Frontal cortex (tissue), 4 donors: Measurements from ENCODE around the gene SLC3A2. TPM values are rescaled to one million over a fixed set of nuclear protein-coding genes. Genes with fewer than 3 reads are reported as not detected.

Experiments used
- DNase-seq, 2 donors: peaks; one replicate each; pipeline ENCODE4 v3.0.0; 2012; ENCODE audit warnings: low spot score in 2 of 2
- FAIRE-seq: peaks from 2 replicates; lab custom pipeline; 2012; peaks lifted over from hg19 to GRCh38; lab: Jason Lieb, UNC
- total RNA-seq: library from RNA; depleted of rRNA; stranded (reverse); fragments of >200 nt; gene quantifications from one replicate; pipeline ENCODE4 v1.2.3, GENCODE V29; 2014
- donor health status: control.
- donor health status: control.
- donor health status: control.

The SLC3A2 gene
- total RNA-seq, 1 donor from 2014 or later: 109 TPM

- DNase-seq (peak; percentile 62 to 80), FAIRE-seq (no peak)
Observed at GRCh38 chr11:62905927-62906531, 25.3 kb downstream of the SLC3A2 start.

- FAIRE-seq (no peak), DNase-seq (no peak)
Observed at GRCh38 chr11:62908468-62909072, 27.9 kb downstream of the SLC3A2 start.

DNA sequence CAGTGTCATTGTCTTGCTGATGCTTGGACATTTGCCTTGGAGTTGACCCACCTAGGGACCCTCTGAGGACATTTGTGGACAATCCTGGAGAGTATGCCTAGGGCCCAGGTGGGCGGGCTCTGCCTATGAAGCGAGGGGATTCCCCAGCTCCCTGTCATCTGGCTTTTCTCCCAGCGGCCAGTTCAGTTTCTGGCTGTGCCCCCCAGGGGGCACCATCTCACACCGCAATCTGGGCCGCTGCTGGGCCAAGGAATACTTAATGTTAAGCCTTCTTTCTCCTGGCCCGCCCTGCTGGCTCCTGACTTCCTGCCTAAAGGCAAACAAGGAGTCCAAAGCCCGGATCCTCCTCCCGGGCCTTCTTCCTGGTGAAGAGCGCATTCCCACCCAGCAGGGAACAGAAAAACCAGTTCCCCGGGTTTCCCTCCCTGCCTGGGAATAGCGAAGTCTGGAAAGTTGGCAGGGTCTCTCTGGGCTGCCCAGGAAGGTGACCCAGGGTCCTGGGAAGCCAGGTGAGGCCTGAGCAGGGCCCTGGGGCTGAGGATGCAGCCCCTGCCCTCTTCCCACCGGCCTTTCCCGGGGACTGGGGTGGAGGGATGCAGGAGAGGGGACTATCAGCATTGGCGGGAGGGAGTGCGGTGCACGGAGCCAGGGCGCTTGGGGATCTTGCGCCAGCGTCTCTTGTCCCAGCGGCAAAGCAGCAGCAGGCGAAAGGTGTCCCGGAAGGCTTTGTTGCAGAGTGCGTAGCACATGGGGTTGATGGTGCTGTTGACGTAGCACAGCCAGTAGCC, 28.6 kb downstream of the SLC3A2 start:
- DNase-seq (peak in 1 of 2 donors; percentile 78), FAIRE-seq (no peak)

GRCh38 chr11:62910141-62910882, 29.6 kb downstream of the SLC3A2 start:
- FAIRE-seq (no peak), DNase-seq (no peak)

GRCh38 chr11:62911137-62912130, 30.7 kb downstream of the SLC3A2 start:
- DNase-seq: no peak
- no peak for FAIRE-seq

- DNase-seq (no peak), FAIRE-seq (no peak)
Observed at GRCh38 chr11:62912268-62912667, 31.6 kb downstream of the SLC3A2 start.

GRCh38 chr11:62914416-62914815, 33.7 kb downstream of the SLC3A2 start:
- DNase-seq: no peak
- FAIRE-seq: no peak

GRCh38 chr11:62917906-62918502, 37.3 kb downstream of the SLC3A2 start:
- FAIRE-seq (no peak), DNase-seq (no peak)

DNA sequence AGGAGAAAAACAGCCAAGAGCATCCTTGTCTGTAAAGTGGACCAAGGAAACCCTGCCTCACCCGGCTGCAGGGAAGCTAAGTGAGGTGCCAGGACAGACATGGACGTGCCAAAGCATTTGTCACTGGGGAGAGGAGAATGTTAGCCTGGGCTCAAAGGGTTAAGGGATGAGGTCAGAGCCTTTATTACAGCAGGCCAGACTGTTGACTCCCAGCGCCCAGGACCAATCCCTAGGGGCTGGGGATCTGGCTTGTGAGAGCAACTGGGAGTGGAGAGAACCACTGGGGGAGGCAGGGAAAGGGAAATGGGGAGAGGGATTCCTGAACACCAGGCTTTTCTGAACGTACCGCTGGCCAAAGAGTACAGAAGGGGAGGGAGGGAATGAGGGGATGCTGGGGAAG, 37.8 kb downstream of the SLC3A2 start:
- FAIRE-seq: no peak
- DNase-seq: no peak

DNA sequence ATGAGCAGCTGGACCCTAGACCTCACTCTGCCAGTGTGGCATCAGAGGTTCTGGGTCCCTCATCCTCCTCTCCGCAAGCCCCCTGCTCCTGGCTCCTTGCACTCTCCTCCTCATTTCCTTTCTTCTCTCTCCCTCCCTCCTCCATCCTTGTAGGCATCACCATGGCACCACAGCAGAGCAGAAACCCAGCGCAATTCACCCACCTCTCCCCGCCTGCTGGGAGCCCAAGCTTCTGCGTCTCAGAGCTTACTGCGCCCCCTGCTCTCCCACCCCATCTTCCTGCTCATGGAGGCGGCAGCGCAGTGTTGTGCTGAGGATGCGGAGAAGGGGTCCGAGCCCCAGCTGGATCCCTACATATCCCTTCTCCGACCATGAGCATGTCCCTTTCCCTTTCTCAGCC, 38.8 kb downstream of the SLC3A2 start:
- no peak for DNase-seq
- no peak for FAIRE-seq

DNA sequence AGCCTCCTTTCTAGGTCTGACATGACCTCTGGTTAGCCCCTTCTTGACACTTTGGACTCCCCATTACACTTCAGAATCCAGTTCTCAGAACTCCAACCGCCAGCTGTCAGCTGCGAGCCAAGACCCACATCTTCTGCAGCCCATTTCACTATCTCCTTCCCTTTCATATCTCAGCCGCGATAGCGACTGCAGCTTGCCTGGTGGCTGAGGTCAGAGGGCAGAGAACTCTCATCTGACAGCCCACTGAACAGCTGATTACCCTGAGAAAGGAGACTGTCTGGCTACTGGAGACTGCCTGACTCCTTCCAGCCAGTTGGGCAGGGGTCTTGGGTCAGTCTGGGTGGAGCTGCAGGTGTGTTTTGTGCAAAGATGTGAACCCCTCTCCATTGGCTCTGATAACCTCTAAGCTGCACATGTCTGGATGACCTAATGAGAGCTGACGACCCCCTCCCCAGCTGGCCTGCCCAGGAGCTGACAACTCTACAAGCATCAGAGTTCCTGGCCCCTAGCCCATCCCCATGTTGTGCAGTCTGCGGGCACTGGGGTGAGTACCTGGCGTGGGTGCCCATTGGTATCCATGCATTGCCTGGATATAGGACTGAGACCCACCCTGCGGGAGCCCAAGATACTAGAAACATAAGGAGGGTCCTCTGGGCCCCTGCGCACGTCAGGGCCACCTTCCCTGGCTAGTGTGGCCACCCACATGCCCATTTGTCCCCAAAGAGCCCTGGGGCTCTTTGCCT, 39.4 kb downstream of the SLC3A2 start:
- FAIRE-seq: no peak

DNA sequence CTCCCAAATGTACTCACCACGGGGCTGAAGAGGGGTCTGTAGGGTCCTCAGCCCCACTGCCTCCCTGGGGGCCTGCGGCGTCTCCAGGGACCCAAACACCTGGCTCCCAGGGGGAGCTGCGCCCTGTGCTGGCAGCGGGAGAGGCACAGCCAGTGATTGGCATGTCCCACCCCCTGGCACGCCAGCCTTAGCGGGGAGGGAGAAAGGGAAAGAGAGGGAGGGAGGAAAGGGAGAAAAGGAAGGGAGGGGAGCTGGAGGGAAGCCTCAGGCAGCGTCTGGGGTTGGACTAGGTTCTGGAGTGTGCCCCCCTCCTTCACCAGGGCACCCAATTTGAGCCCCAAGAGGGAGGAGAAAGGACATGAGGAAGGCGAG, 40.5 kb downstream of the SLC3A2 start, which contains the start of gene CHRM1:
CHRM1 (minus strand) TSS at position 163 of the 372 bp plus-strand sequence. CDS start 10,263 bp downstream, outside the sequence.
- no peak for FAIRE-seq

More for the DNA sequence above, 39.4 kb downstream of the SLC3A2 start:
- DNase-seq: no peak

GRCh38 chr11:62921573-62922188, 41.0 kb downstream of the SLC3A2 start:
- DNase-seq (no peak), FAIRE-seq (no peak)

More for the DNA sequence above, 40.5 kb downstream of the SLC3A2 start, which contains the start of gene CHRM1:
- DNase-seq: no peak

- FAIRE-seq (no peak), DNase-seq (no peak)
Observed at GRCh38 chr11:62922189-62922589, 41.5 kb downstream of the SLC3A2 start.

DNA sequence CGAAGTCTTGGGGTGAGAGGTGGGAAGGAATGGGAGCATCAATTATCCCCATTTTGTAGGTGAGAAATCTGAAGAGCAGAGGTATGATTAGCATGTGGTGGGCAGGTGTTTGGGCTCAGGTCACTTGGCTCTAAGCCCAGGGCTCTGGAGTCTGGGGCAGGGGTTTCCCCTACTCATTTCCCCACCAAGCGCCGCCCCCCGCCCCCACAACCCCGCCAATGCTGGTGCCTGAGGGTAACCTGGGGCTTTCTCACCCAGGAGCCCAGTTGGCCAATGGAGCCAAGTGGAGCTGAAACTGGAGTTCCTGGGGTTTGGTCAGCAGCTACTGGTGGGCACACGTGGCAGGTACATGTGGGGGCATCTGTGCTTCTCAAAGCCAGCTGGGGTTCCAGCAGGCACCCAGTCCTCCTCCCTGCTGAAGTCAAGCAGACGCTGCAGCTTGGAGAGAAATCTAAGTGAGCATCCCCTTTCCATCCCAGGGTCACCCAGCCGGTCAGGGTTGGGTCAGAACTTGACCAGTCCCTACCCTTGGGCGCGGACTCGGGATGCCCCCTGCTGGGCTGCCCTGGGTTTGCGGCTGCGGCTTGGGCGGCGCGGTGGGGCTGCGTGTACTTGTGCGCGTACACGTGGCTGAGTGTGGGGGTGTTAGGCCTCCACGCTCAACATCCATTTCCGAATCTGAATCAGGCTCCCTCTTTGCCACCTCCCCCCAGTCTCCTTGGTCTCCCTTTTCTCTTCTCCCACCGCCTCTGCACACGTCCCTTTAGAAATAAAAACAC, 42.1 kb downstream of the SLC3A2 start:
- FAIRE-seq: no peak

DNA sequence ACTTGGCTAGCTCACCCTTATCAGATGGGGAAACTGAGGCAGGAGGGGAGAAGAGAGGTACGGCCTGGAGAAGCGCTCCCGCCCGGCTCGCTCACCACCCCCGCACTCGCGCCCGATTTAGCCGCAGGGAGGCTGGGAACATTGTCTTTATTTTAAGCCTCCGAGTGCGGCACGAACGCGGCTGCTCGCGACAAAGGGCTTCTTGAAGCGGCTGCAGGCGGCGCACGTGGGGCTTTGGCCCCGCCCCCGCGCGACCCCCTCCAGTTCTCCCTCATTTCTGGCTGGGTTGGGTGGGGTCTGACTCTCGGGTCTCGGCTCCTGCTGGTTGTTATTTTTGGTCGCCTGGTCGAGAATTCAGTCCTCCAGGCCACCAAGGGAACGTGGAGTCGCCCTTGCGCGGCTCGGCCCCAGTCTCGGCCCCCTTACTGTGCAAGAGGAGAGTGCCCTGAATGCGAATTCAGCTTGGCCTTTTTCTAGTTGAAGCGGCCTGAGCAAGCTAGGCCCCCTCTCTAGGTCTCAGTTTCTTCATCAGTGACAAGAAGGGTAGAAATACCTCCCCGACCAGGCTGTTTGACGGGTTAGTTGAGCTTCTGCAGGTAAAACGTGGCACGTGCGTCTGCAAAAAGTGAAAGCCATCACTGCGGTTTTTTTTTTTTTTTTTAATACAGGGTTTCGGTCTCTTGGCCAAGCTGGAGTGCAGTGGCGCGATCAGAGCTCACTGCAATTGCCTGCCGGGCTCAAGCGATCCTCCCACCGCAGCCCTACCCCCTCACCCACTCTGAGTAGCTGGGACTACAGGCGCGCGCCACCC, 43.1 kb downstream of the SLC3A2 start:
- FAIRE-seq (no peak), DNase-seq (peak in 1 of 2 donors; percentile 70)

More for the DNA sequence above, 42.1 kb downstream of the SLC3A2 start:
- peak in 1 of 2 donors; percentile 64 for DNase-seq
